Measurements from ENCODE around the gene FAM131A. TPM values are rescaled to one million over a fixed set of nuclear protein-coding genes. Genes with fewer than 3 reads are reported as not detected.
A peak's percentile ranks its signal among the peaks of the same experiment; 100 is the strongest.

The FAM131A gene
- total and polyA plus RNA-seq, 2 of the 4 experiments (the other 2 are of a cell fraction): 10.8 to 19.5 TPM

DNA sequence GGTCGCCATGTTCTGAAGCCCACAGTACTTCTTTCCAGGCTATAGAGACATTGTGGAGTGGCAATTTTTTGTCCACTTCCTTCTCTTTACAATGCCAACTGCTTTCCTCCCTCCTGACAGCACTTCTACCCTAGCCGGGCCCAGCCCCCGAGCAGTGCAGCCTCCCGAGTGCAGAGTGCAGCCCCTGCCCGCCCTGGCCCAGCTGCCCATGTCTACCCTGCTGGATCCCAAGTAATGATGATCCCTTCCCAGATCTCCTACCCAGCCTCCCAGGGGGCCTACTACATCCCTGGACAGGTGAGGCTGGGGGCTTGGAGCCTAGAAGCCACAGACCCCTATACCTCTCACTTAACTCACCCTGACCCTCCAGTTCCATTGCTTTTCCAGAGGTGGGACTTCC is 20.2 kb upstream of the FAM131A start:
- H2AK5ac ChIP-seq (ENCODE audit: low read depth, low read length): peak overlapping the region; percentile 9; the same call in 1 of the 2 replicates
- peak overlapping the region; percentile 95 for H3K4me2 ChIP-seq (ENCODE audit: low read depth, low read length)
- H3K4ac ChIP-seq (ENCODE audit: low read depth, low read length): no peak overlapping the region
- no peak overlapping the region for H2BK20ac ChIP-seq (ENCODE audit: low read depth, low read length)
- in situ Hi-C loops (cut with MboI; ENCODE audit: low sequenced_read_pairs): no loop called here
- no peaks in the 10 kb centered on the region for H3K27me3 ChIP-seq (ENCODE audit: control insufficient read depth, insufficient read depth, low read length)
- no peak overlapping the region for H3K9ac ChIP-seq (ENCODE audit: low read depth, low read length)
- BruUV-seq (replicated peaks): no TSS peak
- H3K9me1 ChIP-seq (ENCODE audit: insufficient read depth, low read length): peaks cover 27% of the 10 kb centered on the region
- no peak for TF ChIP-seq RCOR1 (IDR thresholded peaks at IDR 0.05; ENCODE audit: insufficient replicate concordance, low read length)
- TF ChIP-seq, protein P1, sequence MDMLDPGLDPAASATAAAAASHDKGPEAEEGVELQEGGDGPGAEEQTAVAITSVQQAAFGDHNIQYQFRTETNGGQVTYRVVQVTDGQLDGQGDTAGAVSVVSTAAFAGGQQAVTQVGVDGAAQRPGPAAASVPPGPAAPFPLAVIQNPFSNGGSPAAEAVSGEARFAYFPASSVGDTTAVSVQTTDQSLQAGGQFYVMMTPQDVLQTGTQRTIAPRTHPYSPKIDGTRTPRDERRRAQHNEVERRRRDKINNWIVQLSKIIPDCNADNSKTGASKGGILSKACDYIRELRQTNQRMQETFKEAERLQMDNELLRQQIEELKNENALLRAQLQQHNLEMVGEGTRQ (IDR thresholded peaks at IDR 0.05; ENCODE audit: low read depth, low read length): no peak
- no peak overlapping the region for H4K5ac ChIP-seq (ENCODE audit: low read depth, low read length)
- intact Hi-C loops (cut with micrococcal nuclease): no loop called here
- H4K91ac ChIP-seq (ENCODE audit: insufficient read depth, low read depth, low read length): no peak overlapping the region
- peaks cover 16 to 51% of the 10 kb centered on the region in 2 experiments for H3K79me1 ChIP-seq (ENCODE audit: low read depth in 1 of 2, low read length in 2 of 2)
- H3K9me3 ChIP-seq (ENCODE audit: control insufficient read depth, insufficient read depth, low read length): no peaks in the 10 kb centered on the region
- H3K27ac ChIP-seq (ENCODE audit: insufficient read depth, low read length): no peak overlapping the region
- H3K4me3 ChIP-seq (ENCODE audit: insufficient read depth, low read depth, low read length): peak overlapping the region; percentile 91; the same call in 1 of the 2 replicates
- H2AFZ ChIP-seq (replicated peaks; ENCODE audit: low read length, poor library complexity): no peak overlapping the region
- H3K36me3 ChIP-seq (ENCODE audit: control insufficient read depth, insufficient read depth, low read length): peaks cover 40% of the 10 kb centered on the region
- H2BK120ac ChIP-seq (ENCODE audit: low read depth, low read length): no peak overlapping the region
- H4K8ac ChIP-seq (ENCODE audit: low read depth in 2 of 2, low read length in 2 of 2): no peak overlapping the region
- no peak overlapping the region; the same call in 1 of the 2 replicates for H3K14ac ChIP-seq (replicated peaks; ENCODE audit: low read depth, low read length)
- no peak for DNase-seq
- H4K20me1 ChIP-seq (ENCODE audit: insufficient read depth, low read length): peaks cover 72% of the 10 kb centered on the region
- dilution Hi-C loops (cut with HindIII; ENCODE audit: low sequenced_read_pairs, unreplicated experiment): no loop called here
- no peak overlapping the region for H2BK15ac ChIP-seq (ENCODE audit: low read depth, low read length)
- no peak overlapping the region for H3K18ac ChIP-seq (ENCODE audit: low read depth, low read length)
- peaks cover 25% of the 10 kb centered on the region for H3K4me1 ChIP-seq (ENCODE audit: control insufficient read depth, insufficient read depth, low read length)
- POLR2A ChIA-PET (ENCODE audit: unreplicated experiment): no interaction called here
- no peak overlapping the region for H2BK5ac ChIP-seq (ENCODE audit: low read depth, low read length, poor library complexity, severe bottlenecking)
- peak overlapping the region; percentile 44; the same call in 1 of the 2 replicates for H3K23ac ChIP-seq (ENCODE audit: low read depth, low read length)
- WGBS, 2 experiments (ENCODE audit: extremely low coverage in 2 of 2, insufficient read length in 1 of 2): 60% methylated on average over 1 of the region's 5 CpGs; no CpG with 5 or more reads in 1 of the 2 experiments
- no peak overlapping the region for H3K56ac ChIP-seq (ENCODE audit: extremely low read depth, insufficient read depth, low read length)
- ATAC-seq (ENCODE audit: low read depth): no peak
- H2AK9ac ChIP-seq (replicated peaks; ENCODE audit: low read depth, low read length, poor library complexity): peak overlapping the region; percentile 23
- CTCF ChIA-PET: no interaction called here

Measured in IMR-90 (cell line).